HG03060 (cell line): ENCODE results near the gene MGST1.
"Not testable (repeated sequence)": the region's sequence is repeated elsewhere in the genome, so short reads cannot be mapped to it uniquely, and the experiment has no call there.

Experiments
- ATAC-seq: cut with Tn5 transposase; IDR thresholded peaks from one replicate; pipeline ENCODE4 v1.9.1; 2021; ENCODE audit warnings: low read depth, moderate number of reproducible peaks; ENCODE audit not compliant: unreplicated experiment

Gene MGST1

GRCh38 chr12:16349131-16349460 is 1.7 kb downstream of the MGST1 start:
- no peak for ATAC-seq

- no peak for ATAC-seq
Observed at GRCh38 chr12:16350682-16351081, 3.2 kb downstream of the MGST1 start.

- no peak for ATAC-seq
Observed at GRCh38 chr12:16352481-16352880, 5.0 kb downstream of the MGST1 start.

GRCh38 chr12:16358878-16359277 is 11.4 kb downstream of the MGST1 start:
- no peak for ATAC-seq

- no peak for ATAC-seq
Observed at GRCh38 chr12:16359512-16360491, 12.4 kb downstream of the MGST1 start.

GRCh38 chr12:16361142-16361783 is 13.8 kb downstream of the MGST1 start:
- ATAC-seq = no peak

- no peak for ATAC-seq
Observed at GRCh38 chr12:16362550-16362949, 15.1 kb downstream of the MGST1 start.

- no peak for ATAC-seq
Observed at GRCh38 chr12:16369156-16369555, 21.7 kb downstream of the MGST1 start.

GRCh38 chr12:16370096-16370495 is 22.7 kb downstream of the MGST1 start:
- ATAC-seq = no peak

- ATAC-seq = not testable (repeated sequence)
Observed at GRCh38 chr12:16382652-16383312, 35.3 kb downstream of the MGST1 start.

- no peak for ATAC-seq
Observed at GRCh38 chr12:16384732-16385131, 37.3 kb downstream of the MGST1 start.

GRCh38 chr12:16385782-16386646 is 38.6 kb downstream of the MGST1 start:
- no peak for ATAC-seq

GRCh38 chr12:16387919-16388318 is 40.5 kb downstream of the MGST1 start:
- ATAC-seq = no peak

- no peak for ATAC-seq
Observed at GRCh38 chr12:16389594-16389993, 42.1 kb downstream of the MGST1 start.

- ATAC-seq = no peak
Observed at GRCh38 chr12:16392846-16393535, 45.5 kb downstream of the MGST1 start.

GRCh38 chr12:16399101-16399500 is 51.7 kb downstream of the MGST1 start:
- ATAC-seq = no peak

- ATAC-seq = not testable (repeated sequence)
Observed at GRCh38 chr12:16401835-16402234, 54.4 kb downstream of the MGST1 start.

- ATAC-seq = no peak
Observed at GRCh38 chr12:16407346-16407745, 59.9 kb downstream of the MGST1 start.
